ENCODE measurements around the gene CHD9NB. TPM values are rescaled to one million over a fixed set of nuclear protein-coding genes. Genes with fewer than 3 reads are reported as not detected.

The CHD9NB gene
- total RNA-seq = 10 to 100 TPM in 1 of 3 donors, 1 to 10 TPM in 2; 1.3 to 16.4 (median 3.3) TPM

- Histone ChIP-seq H3K4me3 (peak within 1 kb of the TSS in 1 of 3 donors; percentile 6), H3K27ac (peak within 1 kb of the TSS; percentile 60 to 68), H3K27me3 (no peaks in the 10 kb centered on the region), H3K4me1 (no peaks in the 10 kb centered on the region), H3K9me3 (no peaks in the 10 kb centered on the region), H3K36me3 (no peaks in the 10 kb centered on the region)
- TF ChIP-seq CTCF (IDR thresholded peaks at IDR 0.05) (no peak), POLR2A (IDR thresholded peaks at IDR 0.05) (no peak), POLR2AphosphoS5 (IDR thresholded peaks at IDR 0.05) (no peak)
- peak in 1 of 2 donors; percentile 82 for DNase-seq (ENCODE audit: low spot score in 2 of 2)
- intact Hi-C loops (cut with DNase I; ENCODE audit: low total_unique reads) = loop anchor here (5.0 kb wide), 1 partner anchor 774 kb away; no protein-coding TSS in a partner anchor
These were observed at the start of gene CHD9NB for GRCh38 chr16:53052519-53053501. CHD9NB (minus strand) TSS chr16:53052897; CDS start chr16:53044158, 8,739 bp downstream.

- intact Hi-C loops (cut with DNase I; ENCODE audit: low total_unique reads) = loop anchor here (1.0 kb wide), 1 partner anchor 12 kb away; no protein-coding TSS in a partner anchor
- no peak for DNase-seq (ENCODE audit: low spot score in 2 of 2)
- H3K27ac ChIP-seq = peak overlapping the region; percentile 94 to 96
These were observed 48.2 kb upstream of the CHD9NB start for GRCh38 chr16:53100889-53101288.

GRCh38 chr16:53100131-53100748 lies 47.5 kb upstream of the CHD9NB start:
- Histone ChIP-seq H3K36me3 (no peaks in the 10 kb centered on the region), H3K4me1 (peaks cover 3 to 20% of the 10 kb centered on the region in 2 donors), H3K9me3 (no peaks in the 10 kb centered on the region), H3K27me3 (no peaks in the 10 kb centered on the region), H3K27ac (peak overlapping the region; percentile 94 to 96), H3K4me3 (peak overlapping the region; percentile 46 to 59 (median 54))
- no peak for TF ChIP-seq POLR2A (IDR thresholded peaks at IDR 0.05)
- TF ChIP-seq POLR2AphosphoS5 (IDR thresholded peaks at IDR 0.05) = no peak
- TF ChIP-seq CTCF (IDR thresholded peaks at IDR 0.05) = no peak
- no peak for DNase-seq (ENCODE audit: low spot score in 2 of 2)
- intact Hi-C loops (cut with DNase I; ENCODE audit: low total_unique reads) = no loop called here

More at GRCh38 chr16:53100889-53101288, 48.2 kb upstream of the CHD9NB start:
- H3K4me1 ChIP-seq = peaks cover 3 to 20% of the 10 kb centered on the region in 2 donors
- H3K9me3 ChIP-seq = no peaks in the 10 kb centered on the region
- no peak overlapping the region for H3K4me3 ChIP-seq
- TF ChIP-seq POLR2AphosphoS5 (IDR thresholded peaks at IDR 0.05) (no peak), POLR2A (IDR thresholded peaks at IDR 0.05) (no peak), CTCF (IDR thresholded peaks at IDR 0.05) (no peak)
- no peaks in the 10 kb centered on the region for H3K27me3 ChIP-seq
- H3K36me3 ChIP-seq = no peaks in the 10 kb centered on the region

DNA sequence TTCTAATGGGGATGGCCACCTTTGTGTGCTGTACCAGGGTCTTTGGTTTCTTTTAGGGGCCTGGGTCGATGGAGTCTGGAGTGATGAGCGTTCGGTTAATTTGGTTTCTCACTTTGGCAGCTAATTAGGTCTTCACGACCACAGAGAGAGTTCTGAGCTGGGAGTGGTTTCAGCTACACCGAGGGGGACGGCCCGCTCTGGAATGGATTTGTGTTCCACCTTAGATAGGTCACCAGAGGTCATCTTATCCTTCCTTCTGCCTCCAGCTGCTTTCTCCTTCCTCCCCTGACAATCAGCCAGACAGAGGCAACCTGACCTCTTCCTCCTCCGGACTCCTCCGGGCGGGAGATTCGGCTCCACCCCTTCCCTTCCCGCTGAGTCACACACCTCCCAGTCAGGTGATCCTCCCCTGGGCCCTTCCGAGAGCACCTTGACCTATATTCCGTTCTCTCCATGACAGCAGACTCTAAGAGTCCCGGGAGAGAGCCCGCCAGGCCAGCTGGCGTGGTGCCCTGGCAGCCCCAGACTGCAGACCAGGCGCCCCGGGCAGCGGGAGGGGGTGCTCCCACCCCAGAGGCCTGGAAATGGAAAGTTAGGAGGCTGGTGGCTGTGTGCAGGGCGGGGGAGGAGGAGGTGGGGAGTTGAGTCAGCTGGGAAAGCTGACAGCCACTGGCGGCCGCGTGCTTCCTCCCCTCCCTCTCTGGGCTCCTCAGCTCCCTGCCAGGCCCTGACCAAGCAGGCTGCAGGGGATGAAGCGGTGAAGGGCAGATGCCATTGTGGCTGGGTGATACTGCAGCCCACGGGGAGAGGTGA lies 46.8 kb upstream of the CHD9NB start:
- intact Hi-C loops (cut with DNase I; ENCODE audit: low total_unique reads) = no loop called here
- Histone ChIP-seq H3K4me3 (peak overlapping the region; percentile 46 to 59 (median 54)), H3K27me3 (no peaks in the 10 kb centered on the region), H3K9me3 (no peaks in the 10 kb centered on the region), H3K4me1 (peaks cover 3 to 20% of the 10 kb centered on the region in 2 donors), H3K27ac (peak overlapping the region; percentile 94 to 96), H3K36me3 (no peaks in the 10 kb centered on the region)
- no peak for TF ChIP-seq CTCF (IDR thresholded peaks at IDR 0.05)
- TF ChIP-seq POLR2AphosphoS5 (IDR thresholded peaks at IDR 0.05) = peak; percentile 67 to 88 (median 74)
- DNase-seq (ENCODE audit: low spot score in 2 of 2) = peak; percentile 92 to 95

Measured in breast epithelium (tissue), 4 donors.